HepG2 (cell line): ENCODE results near the gene AKAP9. TPM values are rescaled to one million over a fixed set of nuclear protein-coding genes. Genes with fewer than 3 reads are reported as not detected.

Experiments used
- ATAC-seq: fragments of 200-7000 bp; cut with Tn5 transposase; 3 replicates; pipeline ENCODE4 v1.9.1; 2020; ENCODE audit warnings: mild to moderate bottlenecking, moderate library complexity
- BruUV-seq: library from RNA; stranded (reverse); fragments of 400-500 nt; replicated peaks from 2 replicates; lab custom pipeline; 2021; lab: Mats Ljungman, UMichigan
- CTCF ChIA-PET: fragments of 300-600 bp; formaldehyde crosslinking; extraction: SDS; loops from one replicate; lab custom pipeline; 2021; ENCODE audit warnings: low total read pairs, inconsistent platforms, low intra/inter-chr PET ratio; lab: Yijun Ruan, JAX
- POLR2A ChIA-PET: fragments of 350-600 bp; sonication (Branson Sonifier 250); formaldehyde crosslinking; loops from one replicate; lab custom pipeline; 2020; ENCODE audit warnings: antibody characterized with exemption, inconsistent platforms; lab: Yijun Ruan, JAX
- DNase-seq: peaks from one replicate; pipeline ENCODE4 v3.0.0-alpha.2; 2015; ENCODE audit warnings: low spot score
- FAIRE-seq: peaks from 3 replicates; lab custom pipeline; 2011; peaks lifted over from hg19 to GRCh38; lab: Jason Lieb, UNC
- H2AFZ ChIP-seq: one replicate; pipeline ENCODE4 v1.6.1; 2011; ENCODE audit warnings: low read length, inconsistent platforms
- H3K27ac ChIP-seq: fragments of 300-600 bp; 3 replicates; pipeline ENCODE4 v1.8.0; 2011; ENCODE audit warnings: mixed run types, mild to moderate bottlenecking, mixed read lengths, low read length, inconsistent platforms; ENCODE audit not compliant: insufficient read depth; ENCODE audit errors: extremely low read length
- H3K27me3 ChIP-seq, 2 experiments: fragments of 200-600 bp in 1 of 2; 2 replicates in 1 of 2; 3 replicates in 1 of 2; pipeline versions ENCODE4 v1.6.0 to v1.8.0; 2011; ENCODE audit warnings: low read length in 2 of 2, mild to moderate bottlenecking in 2 of 2, moderate library complexity in 2 of 2, inconsistent platforms in 1 of 2; ENCODE audit not compliant: insufficient read depth in 2 of 2, control insufficient read depth in 1 of 2
- H3K36me3 ChIP-seq, 2 experiments: fragments of 200-600 bp in 1 of 2; replicated peaks in 1 of 2; 2 replicates in 1 of 2; 3 replicates in 1 of 2; pipeline versions ENCODE4 v1.5.1 to v1.8.0; 2011; ENCODE audit warnings: low read length in 2 of 2, inconsistent platforms in 1 of 2; ENCODE audit not compliant: insufficient read depth in 2 of 2, control insufficient read depth in 1 of 2
- H3K4me1 ChIP-seq: 2 replicates; pipeline ENCODE4 v1.5.1; 2012; ENCODE audit warnings: low read length, inconsistent platforms; ENCODE audit not compliant: insufficient read depth
- H3K4me2 ChIP-seq: 2 replicates; pipeline ENCODE4 v1.6.0; 2011; ENCODE audit warnings: low read depth, low read length, inconsistent platforms
- H3K4me3 ChIP-seq, 3 experiments: fragments of 200-600 bp in 1 of 3; sonication (generic), shearing (Covaris generic) in 1 of 3; replicated peaks in 1 of 3; 2 replicates each; pipeline ENCODE4 v1.5.1; 2011 to 2016; ENCODE audit warnings: low read length in 3 of 3, inconsistent platforms in 2 of 3, low read depth in 2 of 3, mild to moderate bottlenecking in 2 of 3, control low read depth in 1 of 3, mixed read lengths in 1 of 3; ENCODE audit not compliant: insufficient read depth in 1 of 3
- H3K79me2 ChIP-seq: one replicate; pipeline ENCODE4 v1.6.1; 2011; ENCODE audit warnings: low read length, inconsistent platforms; ENCODE audit not compliant: insufficient read depth
- H3K9ac ChIP-seq: 2 replicates; pipeline ENCODE4 v1.6.0; 2011; ENCODE audit warnings: mild to moderate bottlenecking, low read depth, low read length, inconsistent platforms; ENCODE audit not compliant: insufficient read depth
- H3K9me3 ChIP-seq: 2 replicates; pipeline ENCODE4 v1.5.1; 2012; ENCODE audit warnings: mild to moderate bottlenecking, low read length
- H4K20me1 ChIP-seq: 2 replicates; pipeline ENCODE4 v1.6.0; 2011; ENCODE audit warnings: inconsistent platforms, mild to moderate bottlenecking, low read length, moderate library complexity; ENCODE audit not compliant: insufficient read depth
- BCL3 ChIP-seq: sonication (generic); formaldehyde crosslinking; IDR thresholded peaks from 2 replicates; pipeline ENCODE4 v1.5.1; 2020; ENCODE audit warnings: mild to moderate bottlenecking, missing genetic modification reagents, moderate library complexity
- CENPT ChIP-seq: sonication (generic); formaldehyde crosslinking; IDR thresholded peaks from 2 replicates; pipeline ENCODE4 v1.8.0; 2022; ENCODE audit warnings: low read depth, mild to moderate bottlenecking, moderate library complexity, missing genetic modification reagents
- CREB1 ChIP-seq, 2 experiments: fragments of 450-650 bp in 1 of 2; IDR thresholded peaks; 2 replicates each; pipeline ENCODE4 v1.6.1; 2016 to 2017; ENCODE audit warnings: control low read depth in 1 of 2, mild to moderate bottlenecking in 1 of 2, missing compliant biosample characterization in 1 of 2, missing genetic modification characterization in 1 of 2
- EP300 ChIP-seq, 3 experiments: sonication (generic) in 1 of 3; formaldehyde crosslinking in 1 of 3; IDR thresholded peaks; 2 replicates each; pipeline versions ENCODE4 v1.5.1 to v1.6.1; 2011 to 2020; ENCODE audit warnings: low read depth in 2 of 3, low read length in 2 of 3, borderline replicate concordance in 1 of 3, improper control_type of control experiment in 1 of 3, mild to moderate bottlenecking in 1 of 3, missing genetic modification reagents in 1 of 3, moderate library complexity in 1 of 3
- HNRNPK ChIP-seq: fragments of 200-400 bp; formaldehyde crosslinking; IDR thresholded peaks from 2 replicates; pipeline ENCODE4 v1.6.1; 2018; ENCODE audit warnings: low read length, low read depth, moderate library complexity, mild to moderate bottlenecking; ENCODE audit not compliant: poor library complexity, severe bottlenecking
- MBNL3 ChIP-seq: fragments of 250-450 bp; sonication (Bioruptor Pico); conservative IDR thresholded peaks from 2 replicates; pipeline ENCODE4 v1.8.0; 2022; ENCODE audit warnings: mild to moderate bottlenecking, inconsistent platforms
- NAIF1 ChIP-seq: sonication (generic); formaldehyde crosslinking; IDR thresholded peaks from 2 replicates; pipeline ENCODE4 v1.5.0; 2020; ENCODE audit warnings: mild to moderate bottlenecking, missing genetic modification reagents, borderline replicate concordance
- PAX8 ChIP-seq: sonication (generic); formaldehyde crosslinking; IDR thresholded peaks from 2 replicates; pipeline ENCODE4 v1.8.0; 2022; ENCODE audit warnings: mild to moderate bottlenecking, missing genetic modification reagents, borderline replicate concordance
- ZFP62 ChIP-seq: sonication (generic); formaldehyde crosslinking; IDR thresholded peaks from 2 replicates; pipeline ENCODE4 v1.4.0; 2020; ENCODE audit warnings: missing genetic modification reagents
- ZNF224 ChIP-seq: sonication (generic); formaldehyde crosslinking; IDR thresholded peaks from 2 replicates; pipeline ENCODE4 v1.5.0; 2020; ENCODE audit warnings: mild to moderate bottlenecking, missing genetic modification reagents
- ZNF549 ChIP-seq: sonication (generic); formaldehyde crosslinking; IDR thresholded peaks from 2 replicates; pipeline ENCODE4 v1.5.0; 2020; ENCODE audit warnings: missing genetic modification reagents
- ZNF784 ChIP-seq: sonication (generic); formaldehyde crosslinking; IDR thresholded peaks from 2 replicates; pipeline ENCODE4 v1.5.1; 2020; ENCODE audit warnings: missing genetic modification reagents, mild to moderate bottlenecking, borderline replicate concordance
- ZXDC ChIP-seq: sonication (generic); formaldehyde crosslinking; IDR thresholded peaks from 2 replicates; pipeline ENCODE4 v1.5.0; 2020; ENCODE audit warnings: mild to moderate bottlenecking, missing genetic modification reagents
- WGBS: methylation state at CpG from one replicate; pipeline ENCODE4 v1.1.6; 2017; ENCODE audit warnings: low lambda C conversion rate; 5-methylcytosine and 5-hydroxymethylcytosine counted together
- in situ Hi-C: cut with HindIII; loops from 2 replicates; pipeline ENCODE4 v1.10.0; 2017; ENCODE audit warnings: low pct_unique_long_range_greater_than_20kb; ENCODE audit not compliant: extremely low pct_ligation_motif_present
- intact Hi-C: fragments of 100-400 bp; cut with micrococcal nuclease; formaldehyde crosslinking; loops from one replicate; pipeline ENCODE4 v1.10.0; 2022; ENCODE audit not compliant: unreplicated experiment
- polyA plus RNA-seq, 8 experiments: library from polyadenylated mRNA; depleted of rRNA in 3 of 8; stranded (reverse) in 7 of 8; unstranded in 1 of 8; fragments of >200 nt; fragmentation: Illumina TruSeq in 4 of 8; extraction: Trizol in 4 of 8; gene quantifications; 2 replicates each; pipeline versions ENCODE4 v1.2.1 to v1.2.3, GENCODE V29; 2011 to 2016; ENCODE audit warnings: low read depth in 4 of 8, missing spikeins in 1 of 8, mixed read lengths in 1 of 8; ENCODE audit not compliant: insufficient read depth in 1 of 8
- total RNA-seq, 5 experiments: library from RNA; depleted of rRNA; stranded (reverse); fragments of >200 nt; fragmentation: Illumina TruSeq; extraction: Trizol; gene quantifications; 2 replicates each; pipeline ENCODE4 v1.2.3, GENCODE V29; 2016; ENCODE audit warnings: low read depth in 1 of 5
- TF ChIP-seq, protein P1 (sequence below): IDR thresholded peaks from 2 replicates; pipeline ENCODE4 v1.6.1; 2016; ENCODE audit warnings: missing biosample characterization, missing genetic modification reagents, low read depth
- TF ChIP-seq, protein P2 (sequence below): sonication (generic); formaldehyde crosslinking; IDR thresholded peaks from 2 replicates; pipeline ENCODE4 v1.9.0; 2021; ENCODE audit warnings: missing genetic modification reagents, mild to moderate bottlenecking, borderline replicate concordance

The AKAP9 gene
- total and polyA plus RNA-seq, 2 of the 13 experiments (the other 11 are each of a cell fraction or from before 2014, with no cell fraction given): 27.6 to 33.1 TPM

DNA sequence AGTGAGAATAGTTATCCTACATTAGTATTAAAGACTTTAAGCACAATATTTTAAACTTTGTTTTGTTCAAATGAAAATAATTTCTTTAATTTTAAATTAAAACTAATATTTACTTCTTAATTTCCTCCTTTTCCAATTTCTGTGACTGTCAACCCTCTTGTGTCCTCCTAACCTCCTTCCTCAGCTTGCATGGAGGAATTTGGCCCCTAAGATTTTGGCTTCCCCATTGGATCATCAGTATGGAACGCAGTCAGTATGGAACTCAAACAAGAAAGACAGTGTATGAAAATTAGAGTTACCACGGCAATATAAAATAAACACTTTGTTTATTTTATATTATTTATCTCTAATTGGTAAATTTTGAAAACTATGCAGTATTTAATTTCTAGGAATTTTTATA, 102.4 kb downstream of the AKAP9 start (continued):
- TF ChIP-seq ZXDC (CRISPR knock-in tag) (no peak), MBNL3 (no peak), ZNF784 (CRISPR knock-in tag) (no peak), ZNF224 (CRISPR knock-in tag) (no peak)

GRCh38 chr7:92043637-92044036, 103.0 kb downstream of the AKAP9 start:
- ChIA-PET POLR2A (no interaction called here), CTCF (no interaction called here)
- Histone ChIP-seq H3K4me1 (peaks cover 26% of the 10 kb centered on the region), H3K4me2 (no peak overlapping the region), H3K9me3 (no peaks in the 10 kb centered on the region), H3K4me3 (no peak overlapping the region), H3K9ac (no peak overlapping the region), H3K27me3 (no peaks in the 10 kb centered on the region), H3K36me3 (peaks cover 0 to 9% of the 10 kb centered on the region in 2 experiments; a peak in 3 of 5 replicates), H2AFZ (no peak overlapping the region), H3K27ac (peak overlapping the region; percentile 4), H3K79me2 (no peaks in the 10 kb centered on the region), H4K20me1 (no peaks in the 10 kb centered on the region)
- WGBS: 97% methylated on average over 2 of the region's 2 CpGs
- in situ Hi-C loops: no loop called here
- no TSS peak for BruUV-seq
- no peak for FAIRE-seq
- DNase-seq: no peak
- intact Hi-C loops: loop anchor here (2.0 to 5.0 kb wide), 3 partner anchors 101 to 384 kb away; partner anchors contain the start of genes AKAP9 and MTERF1
- no peak for ATAC-seq
- TF ChIP-seq EP300 (IDR thresholded peaks at IDR 0.05; ENCODE audit: low read depth in 2 of 2, low read length in 2 of 2) (no peak), EP300 (CRISPR knock-in tag; IDR thresholded peaks at IDR 0.05; ENCODE audit: borderline replicate concordance) (no peak), ZNF549 (CRISPR knock-in tag) (no peak), CENPT (CRISPR knock-in tag) (no peak), CREB1 (IDR thresholded peaks at IDR 0.05) (no peak), CREB1 (CRISPR knock-in tag; IDR thresholded peaks at IDR 0.05) (no peak), BCL3 (no peak), ZFP62 (CRISPR knock-in tag) (no peak), NAIF1 (CRISPR knock-in tag) (no peak), HNRNPK (no peak), PAX8 (no peak)
- TF ChIP-seq, protein P1, sequence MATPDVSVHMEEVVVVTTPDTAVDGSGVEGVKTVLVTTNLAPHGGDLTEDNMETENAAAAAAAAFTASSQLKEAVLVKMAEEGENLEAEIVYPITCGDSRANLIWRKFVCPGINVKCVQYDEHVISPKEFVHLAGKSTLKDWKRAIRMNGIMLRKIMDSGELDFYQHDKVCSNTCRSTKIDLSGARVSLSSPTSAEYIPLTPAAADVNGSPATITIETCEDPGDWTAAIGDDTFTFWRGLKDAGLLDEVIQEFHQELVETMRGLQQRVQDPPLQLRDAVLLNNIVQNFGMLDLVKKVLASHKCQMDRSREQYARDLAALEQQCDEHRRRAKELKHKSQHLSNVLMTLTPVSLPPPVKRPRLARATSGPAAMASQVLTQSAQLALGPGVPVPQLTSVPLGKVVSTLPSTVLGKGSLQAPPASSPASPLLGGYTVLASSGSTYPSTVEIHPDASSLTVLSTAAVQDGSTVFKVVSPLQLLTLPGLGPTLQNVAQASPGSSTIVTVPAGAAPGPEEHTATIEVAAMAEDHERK (CRISPR knock-in tag): no peak
- TF ChIP-seq, protein P2, sequence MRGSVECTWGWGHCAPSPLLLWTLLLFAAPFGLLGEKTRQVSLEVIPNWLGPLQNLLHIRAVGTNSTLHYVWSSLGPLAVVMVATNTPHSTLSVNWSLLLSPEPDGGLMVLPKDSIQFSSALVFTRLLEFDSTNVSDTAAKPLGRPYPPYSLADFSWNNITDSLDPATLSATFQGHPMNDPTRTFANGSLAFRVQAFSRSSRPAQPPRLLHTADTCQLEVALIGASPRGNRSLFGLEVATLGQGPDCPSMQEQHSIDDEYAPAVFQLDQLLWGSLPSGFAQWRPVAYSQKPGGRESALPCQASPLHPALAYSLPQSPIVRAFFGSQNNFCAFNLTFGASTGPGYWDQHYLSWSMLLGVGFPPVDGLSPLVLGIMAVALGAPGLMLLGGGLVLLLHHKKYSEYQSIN (CRISPR knock-in tag): no peak
